HG03097 (cell line): ENCODE results near the gene MAPK14.

Experiments used
- ATAC-seq: cut with Tn5 transposase; IDR thresholded peaks from one replicate; pipeline ENCODE4 v1.9.1; 2021; ENCODE audit not compliant: unreplicated experiment, low FRiP score

MAPK14 gene

DNA sequence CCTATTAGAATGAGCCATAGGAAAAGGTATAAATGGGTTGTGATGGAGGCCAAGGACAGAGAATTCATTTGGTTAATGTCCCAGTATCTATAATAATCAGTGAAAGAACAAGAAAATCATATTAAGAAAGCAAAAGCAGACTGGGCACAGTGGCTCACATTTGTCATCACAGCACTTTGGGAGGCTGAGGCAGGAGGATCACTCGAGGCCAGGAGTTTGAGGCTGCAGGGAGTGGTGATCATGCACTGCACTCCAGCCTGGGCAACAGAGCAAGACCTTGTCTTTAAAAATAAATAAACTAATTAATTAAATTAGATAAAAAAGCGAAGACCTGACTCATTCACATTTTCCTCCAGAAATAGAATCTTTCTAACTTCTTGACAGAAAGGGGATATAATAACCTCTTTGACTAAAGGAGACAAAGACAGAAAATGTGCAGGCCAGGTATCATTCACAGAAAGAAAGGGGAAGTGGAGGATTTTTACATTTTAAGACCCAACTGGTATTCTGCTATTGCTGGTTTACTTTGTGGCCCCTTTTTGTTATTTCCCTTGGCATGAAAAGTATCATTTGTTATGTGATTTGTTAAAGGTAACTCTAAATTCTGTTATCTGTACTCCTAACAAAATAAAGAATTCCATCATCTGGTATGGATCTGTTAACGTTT is 70.8 kb downstream of the MAPK14 start:
- ATAC-seq: no peak

DNA sequence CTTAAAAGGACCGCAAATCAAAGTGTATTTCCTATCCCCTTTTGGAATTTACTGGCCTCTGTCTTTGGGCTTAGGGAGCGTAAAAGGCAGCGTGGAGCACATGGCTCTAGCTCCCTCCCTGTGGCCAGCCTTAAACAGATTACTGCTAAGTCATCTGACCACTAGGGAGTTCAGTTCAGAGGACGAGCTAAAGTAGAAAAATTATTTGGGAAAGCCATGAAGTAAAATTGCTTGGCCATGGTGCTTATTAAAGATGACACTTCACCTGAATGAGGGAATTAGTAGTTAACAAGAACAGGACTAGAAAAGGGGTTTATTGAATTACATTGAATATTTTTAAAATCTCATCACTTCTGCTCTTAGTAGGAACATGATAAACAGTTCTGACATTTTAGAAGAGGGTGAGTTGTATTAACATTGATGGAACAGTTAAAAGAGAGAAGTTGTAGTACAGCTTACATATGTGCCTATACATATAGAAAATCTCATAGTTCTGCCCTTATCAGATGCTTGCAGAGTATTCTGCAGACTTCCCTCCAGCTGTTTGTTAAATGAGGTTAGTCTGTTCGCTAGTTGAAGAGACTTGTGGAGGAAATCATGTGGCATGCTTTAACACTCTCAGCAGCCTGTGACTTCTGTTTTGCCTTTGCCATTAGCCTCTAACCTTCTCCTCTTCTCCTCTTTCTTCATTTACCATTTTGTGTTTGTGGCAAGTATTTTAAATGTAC is 71.5 kb downstream of the MAPK14 start:
- no peak for ATAC-seq

DNA sequence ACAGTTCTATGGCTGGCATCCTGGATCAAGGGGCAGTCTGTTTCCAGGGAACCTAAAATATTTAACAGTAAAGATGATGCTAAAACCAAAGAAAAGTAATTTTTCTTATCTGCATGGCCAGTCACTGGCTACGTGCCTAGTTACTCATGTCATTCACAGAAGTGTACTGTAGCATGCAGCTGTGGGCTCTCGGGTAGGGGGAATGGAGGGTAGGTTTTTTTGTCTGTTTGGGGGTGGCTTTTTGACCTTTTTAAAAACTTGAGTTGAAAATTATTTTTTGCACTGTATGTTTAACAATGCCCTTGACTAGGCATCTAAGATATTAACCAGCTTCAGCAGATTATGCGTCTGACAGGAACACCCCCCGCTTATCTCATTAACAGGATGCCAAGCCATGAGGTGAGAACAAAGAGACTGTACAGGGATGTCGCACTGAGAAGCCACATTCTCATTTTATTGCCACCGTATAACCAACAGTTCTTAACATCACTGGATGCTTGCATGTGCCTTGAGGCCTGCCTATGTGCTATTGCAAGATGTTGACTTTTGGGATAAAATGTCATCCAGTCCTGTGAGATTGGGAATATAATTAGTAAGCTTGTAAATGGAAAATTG is 72.4 kb downstream of the MAPK14 start:
- no peak for ATAC-seq

DNA sequence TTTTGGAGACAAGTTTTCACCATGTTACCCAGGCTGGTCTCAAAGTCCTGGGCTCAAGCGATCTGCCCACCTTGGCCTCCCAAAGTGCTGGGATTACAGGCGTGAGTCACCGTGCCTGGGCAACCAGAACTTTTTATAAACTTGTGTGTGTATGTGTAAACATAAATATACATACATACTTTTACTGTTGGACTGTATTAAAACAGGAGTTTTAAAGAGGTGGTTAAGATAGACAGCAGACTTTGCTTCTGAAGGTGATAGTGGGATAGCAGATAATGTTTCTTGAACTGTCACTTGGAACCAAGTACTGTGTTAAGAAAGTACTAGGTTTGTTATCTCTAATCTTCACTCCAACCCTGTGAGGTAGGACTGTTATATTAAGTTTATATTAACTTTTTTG is 74.1 kb downstream of the MAPK14 start:
- no peak for ATAC-seq

DNA sequence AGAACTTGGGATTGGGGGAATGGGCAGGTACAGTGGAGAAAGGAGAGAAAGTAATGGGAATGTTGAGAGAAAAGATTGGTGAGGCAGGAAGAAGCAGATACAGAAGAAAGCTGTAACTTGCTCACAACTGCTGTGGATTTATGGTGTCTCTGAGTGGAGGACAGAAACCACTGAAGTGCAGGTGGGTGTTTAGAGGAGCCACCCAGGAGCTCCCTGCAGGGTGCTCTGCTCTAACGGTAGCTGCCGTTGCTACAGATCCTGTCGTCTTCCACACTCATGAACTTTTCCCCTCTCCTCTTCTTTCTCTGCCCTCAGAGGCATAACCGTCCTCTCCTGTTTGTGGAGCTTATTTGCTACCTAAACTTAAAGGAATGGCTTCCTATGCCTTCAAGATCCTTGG is 75.2 kb downstream of the MAPK14 start:
- ATAC-seq: no peak

DNA sequence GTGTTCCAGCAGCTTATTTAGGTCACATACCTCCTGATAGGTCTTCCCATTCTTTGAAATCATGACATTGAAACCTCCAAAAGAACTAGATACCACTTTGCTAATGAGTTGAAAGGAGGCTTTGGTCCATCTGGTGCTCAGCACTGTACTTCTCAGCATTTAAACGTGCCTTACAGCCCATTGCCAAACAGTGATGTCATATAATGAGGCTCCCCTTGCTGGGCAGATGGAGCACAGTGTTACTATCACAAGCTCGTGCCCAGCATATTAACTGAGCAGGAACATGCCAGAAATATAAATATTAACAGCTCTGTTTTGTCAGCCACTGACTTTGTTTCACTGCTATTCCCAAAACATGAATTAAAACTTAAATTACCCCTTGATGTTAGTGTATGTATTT is 77.2 kb downstream of the MAPK14 start:
- no peak for ATAC-seq

DNA sequence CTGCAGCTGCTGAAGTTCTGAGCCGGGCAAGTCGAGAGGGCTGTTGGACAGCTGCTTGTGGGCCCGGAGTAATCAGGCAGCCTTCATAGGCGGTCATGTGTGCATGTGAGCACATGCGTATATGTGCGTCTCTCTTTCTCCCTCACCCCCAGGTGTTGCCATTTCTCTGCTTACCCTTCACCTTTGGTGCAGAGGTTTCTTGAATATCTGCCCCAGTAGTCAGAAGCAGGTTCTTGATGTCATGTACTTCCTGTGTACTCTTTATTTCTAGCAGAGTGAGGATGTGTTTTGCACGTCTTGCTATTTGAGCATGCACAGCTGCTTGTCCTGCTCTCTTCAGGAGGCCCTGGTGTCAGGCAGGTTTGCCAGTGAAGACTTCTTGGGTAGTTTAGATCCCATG is 81.5 kb downstream of the MAPK14 start:
- ATAC-seq: no peak

DNA sequence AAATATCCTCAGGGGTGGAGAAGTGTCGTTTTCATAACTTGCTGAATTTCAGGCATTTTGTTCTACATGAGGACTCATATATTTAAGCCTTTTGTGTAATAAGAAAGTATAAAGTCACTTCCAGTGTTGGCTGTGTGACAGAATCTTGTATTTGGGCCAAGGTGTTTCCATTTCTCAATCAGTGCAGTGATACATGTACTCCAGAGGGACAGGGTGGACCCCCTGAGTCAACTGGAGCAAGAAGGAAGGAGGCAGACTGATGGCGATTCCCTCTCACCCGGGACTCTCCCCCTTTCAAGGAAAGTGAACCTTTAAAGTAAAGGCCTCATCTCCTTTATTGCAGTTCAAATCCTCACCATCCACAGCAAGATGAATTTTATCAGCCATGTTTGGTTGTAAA is 82.4 kb downstream of the MAPK14 start:
- ATAC-seq: no peak

DNA sequence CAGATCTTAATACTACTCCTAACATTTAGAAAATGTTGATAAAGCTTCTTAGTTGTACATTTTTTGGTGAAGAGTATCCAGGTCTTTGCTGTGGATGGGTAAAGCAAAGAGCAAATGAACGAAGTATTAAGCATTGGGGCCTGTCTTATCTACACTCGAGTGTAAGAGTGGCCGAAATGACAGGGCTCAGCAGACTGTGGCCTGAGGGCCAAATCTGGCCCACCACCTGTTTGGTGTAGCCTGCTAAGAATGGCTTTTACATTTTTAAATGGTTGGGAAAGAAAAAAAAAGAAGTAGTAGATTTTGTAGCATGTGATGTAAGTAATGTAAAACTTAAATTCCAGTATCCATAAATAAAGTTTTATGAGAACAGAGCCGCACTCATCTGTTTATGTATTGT is 83.3 kb downstream of the MAPK14 start:
- ATAC-seq: no peak

DNA sequence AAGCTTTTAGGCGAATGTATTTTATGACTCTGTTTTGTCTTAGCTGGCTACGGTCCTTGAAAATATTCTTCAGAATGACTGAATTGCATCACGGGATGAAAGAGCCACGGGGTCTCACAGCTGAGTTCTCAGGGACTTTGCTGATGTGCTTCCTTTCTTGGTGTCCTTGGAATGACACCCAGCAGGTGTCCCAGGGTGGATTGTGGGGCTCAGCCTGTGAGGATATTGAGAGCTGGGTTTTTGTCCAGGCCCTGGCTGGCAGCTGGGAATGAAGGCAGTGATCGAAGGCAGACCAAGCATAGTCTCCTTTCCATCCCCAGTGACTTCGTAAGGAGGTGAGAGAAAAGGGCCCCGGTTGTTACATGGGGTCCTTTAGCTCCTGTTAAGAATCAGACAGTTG is 83.9 kb downstream of the MAPK14 start:
- no peak for ATAC-seq

DNA sequence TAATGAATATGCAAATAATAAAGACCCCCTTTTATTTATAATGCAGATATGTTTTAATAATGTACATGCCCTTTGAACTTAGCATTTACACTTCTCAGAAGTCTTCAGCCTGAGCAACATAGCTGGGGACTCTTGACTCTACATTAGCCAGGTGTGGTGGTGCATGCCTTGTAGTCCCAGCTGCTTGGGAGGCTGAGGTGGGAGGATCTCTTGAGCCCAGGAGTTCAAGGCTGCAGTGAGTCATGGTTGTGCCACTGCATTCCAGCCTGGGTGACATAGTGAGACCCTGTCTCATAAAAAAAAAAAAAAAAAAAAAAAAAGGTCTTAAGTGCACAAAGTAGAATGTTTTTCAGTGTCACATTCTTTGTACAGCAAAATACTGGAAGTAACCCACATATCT is 85.4 kb downstream of the MAPK14 start:
- ATAC-seq: no peak

DNA sequence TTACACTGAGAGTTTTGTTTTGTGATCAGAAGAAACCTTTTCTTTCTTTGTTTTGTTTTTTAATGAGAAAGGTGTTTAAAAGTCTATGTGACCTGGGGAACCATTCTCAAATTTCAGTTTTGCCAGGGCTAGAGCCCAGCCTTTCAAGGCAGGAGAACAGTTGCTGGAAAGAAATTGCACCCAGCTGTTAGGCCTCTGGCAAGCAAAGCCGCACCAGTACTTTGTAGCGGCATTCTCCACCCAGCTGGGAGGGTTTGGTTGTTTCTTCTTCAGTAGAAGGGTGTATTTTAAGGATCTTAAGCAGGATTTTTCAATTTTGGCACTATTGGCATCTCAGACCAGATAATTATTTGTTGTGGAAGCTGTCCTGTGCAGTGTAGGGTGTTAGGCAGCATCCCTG is 86.1 kb downstream of the MAPK14 start:
- no peak for ATAC-seq

DNA sequence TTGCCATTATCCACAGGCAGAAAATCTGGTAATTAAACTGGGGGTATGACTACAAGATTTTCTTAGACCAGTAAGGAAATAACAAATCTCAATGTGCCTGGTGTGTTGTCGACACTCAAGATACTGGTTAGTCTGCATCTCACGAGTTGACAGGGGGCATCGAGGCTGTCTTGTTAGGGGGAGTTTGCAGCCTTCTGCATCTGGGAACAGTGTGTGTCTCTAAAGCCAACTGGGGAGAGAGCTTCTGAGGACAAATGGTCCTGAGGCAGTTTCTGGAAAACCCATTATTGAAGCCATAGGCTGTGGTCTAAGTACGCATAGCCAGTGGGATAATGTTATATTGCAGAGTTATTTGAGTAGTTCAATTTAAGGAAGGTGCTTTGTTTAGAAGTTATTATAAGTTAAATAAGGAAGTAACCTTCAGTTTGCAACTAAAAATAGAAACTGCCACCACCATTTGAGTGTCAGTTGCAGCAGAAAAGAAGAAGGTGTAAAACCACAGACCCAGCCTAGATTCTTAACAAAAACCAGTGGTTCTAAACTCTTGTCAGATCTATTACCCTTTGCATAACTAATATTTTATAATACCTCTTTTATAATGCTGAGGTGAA is 87.3 kb downstream of the MAPK14 start:
- no peak for ATAC-seq

DNA sequence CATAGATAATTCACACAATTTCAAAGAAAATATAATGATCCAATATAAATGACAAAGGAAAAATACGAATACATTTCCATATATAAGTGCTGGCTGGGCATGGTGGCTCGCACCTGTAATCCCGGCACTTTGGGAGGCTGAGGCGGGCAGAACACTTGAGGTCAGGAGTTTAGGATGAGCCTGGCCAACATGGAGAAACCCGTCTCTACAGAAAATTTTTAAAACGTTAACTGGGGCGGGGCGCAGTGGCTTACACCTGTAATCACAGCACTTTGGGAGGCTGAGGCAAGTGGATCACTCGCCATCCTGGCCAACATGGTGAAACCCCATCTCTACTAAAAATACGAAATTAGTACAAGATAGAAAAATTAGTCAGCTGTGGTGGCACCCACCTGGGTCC is 87.8 kb downstream of the MAPK14 start:
- no peak for ATAC-seq

DNA sequence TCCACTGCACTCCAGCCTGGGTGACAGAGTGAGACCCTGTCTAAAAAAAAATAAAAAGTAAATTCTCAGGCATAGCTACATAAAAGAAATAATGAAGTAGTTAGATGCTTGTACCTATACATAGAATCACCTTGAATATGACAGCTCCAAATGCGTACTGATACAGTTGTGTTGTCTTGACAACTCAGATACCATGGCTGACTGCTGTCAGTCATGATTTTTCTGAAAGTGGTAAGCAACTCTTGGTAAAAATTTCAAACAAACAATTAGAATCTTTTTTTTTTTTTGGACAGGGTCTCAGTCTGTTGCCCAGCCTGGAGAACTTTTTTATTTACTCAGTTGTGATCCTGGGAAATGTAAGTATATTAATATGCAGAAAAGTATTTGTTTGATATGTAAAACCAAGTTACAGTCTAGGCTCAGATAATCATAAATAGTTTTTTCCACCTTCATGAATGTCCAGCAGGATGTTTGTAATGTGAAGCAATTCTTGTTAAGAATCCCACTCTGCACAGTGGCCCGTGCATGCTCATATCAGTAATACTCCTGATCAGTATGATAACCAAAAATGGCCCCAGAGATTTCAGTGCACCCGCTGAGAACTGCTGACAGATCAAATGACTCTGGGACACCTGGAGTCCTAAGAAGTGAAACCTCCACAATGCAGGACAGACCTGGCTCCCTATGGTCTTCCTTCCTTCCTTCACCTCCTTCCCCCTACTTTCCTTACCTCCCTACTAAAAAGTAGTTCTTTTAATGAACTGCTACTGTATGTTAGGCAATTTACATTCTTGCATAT is 88.7 kb downstream of the MAPK14 start:
- no peak for ATAC-seq

DNA sequence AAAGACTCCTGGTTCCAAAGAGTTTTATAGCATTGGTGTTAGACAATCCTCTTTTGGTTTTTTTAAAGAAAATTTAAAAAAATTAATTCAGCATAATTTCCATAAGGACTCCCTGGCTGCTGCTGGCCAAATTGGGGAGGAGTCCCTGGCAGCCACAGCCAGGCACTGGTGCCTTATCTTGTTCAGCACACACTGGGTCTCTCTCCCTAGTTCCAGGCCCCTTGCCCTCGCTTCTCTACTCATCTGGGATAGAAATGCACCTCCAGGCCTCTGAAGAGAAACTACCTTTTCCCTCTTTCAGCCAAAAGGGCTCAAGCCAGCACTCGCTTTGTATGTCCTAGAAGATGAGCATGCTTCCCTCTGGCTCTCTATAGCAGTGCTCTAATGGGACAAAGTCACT is 89.3 kb downstream of the MAPK14 start:
- no peak for ATAC-seq

DNA sequence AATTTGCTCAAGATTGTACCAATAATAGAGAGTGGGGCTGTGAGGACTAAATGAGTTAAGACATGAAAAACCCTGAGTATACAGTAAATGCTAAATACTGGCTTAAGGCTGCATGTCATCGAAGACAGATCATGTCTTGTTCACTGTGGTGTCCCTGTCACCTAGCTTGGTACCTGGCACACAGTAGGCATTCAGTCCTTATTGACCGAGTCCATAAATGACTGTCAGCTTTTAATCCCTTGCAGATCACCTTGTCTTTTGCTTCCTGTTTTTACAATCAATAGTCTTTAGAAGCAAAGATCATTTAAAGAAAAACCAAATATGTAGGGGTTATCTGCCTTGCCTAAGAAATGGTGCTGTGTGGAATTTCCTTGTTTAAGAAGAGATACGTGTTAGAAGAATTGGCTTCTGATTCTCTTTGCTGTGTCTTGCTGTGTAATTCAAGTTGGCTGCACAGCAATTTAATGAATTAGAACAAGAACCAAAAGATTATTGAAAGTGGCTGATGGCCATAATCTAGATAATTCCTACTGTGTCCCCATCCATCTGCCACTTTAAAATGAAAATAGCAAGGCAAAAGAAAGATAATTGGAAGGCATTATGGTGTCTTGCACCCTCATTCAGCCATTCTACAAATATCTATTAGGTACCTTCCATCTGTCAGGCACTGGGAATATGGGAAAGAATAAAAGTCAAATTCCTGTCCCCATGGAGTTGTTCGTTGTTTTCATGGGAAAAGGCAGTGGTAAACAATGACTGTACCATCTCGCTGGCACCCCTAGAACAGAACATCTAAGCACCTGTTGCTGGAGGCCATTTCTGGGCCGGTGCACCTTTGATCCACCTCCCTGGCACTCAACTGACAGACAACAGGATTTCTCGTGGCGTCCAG is 90.3 kb downstream of the MAPK14 start:
- ATAC-seq: no peak

DNA sequence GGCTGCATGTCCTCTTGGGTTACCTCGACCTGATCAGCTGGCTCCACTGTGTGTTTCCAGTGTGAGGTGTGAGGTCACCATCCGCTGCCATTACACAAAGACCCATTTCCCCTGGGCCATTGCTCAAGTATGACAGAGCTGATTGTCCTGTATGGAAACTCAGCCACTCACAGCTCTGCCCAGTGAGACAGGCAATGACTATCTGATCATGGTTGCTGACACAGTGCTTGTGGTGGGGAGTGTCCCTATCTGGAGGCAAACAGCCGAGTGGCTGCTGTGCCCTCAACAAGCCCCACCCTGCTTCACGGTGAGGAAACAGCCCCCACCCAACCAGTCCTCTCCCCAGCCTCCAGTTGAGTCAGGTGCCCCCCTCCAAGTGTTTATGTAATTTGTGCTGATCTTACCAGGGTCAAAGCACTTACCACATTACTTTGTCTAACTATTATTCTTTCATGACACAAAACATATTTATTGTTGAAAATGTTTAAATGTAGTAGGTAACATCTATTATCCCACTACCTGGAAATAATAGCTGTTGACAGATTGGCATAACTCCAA is 91.0 kb downstream of the MAPK14 start:
- no peak for ATAC-seq

DNA sequence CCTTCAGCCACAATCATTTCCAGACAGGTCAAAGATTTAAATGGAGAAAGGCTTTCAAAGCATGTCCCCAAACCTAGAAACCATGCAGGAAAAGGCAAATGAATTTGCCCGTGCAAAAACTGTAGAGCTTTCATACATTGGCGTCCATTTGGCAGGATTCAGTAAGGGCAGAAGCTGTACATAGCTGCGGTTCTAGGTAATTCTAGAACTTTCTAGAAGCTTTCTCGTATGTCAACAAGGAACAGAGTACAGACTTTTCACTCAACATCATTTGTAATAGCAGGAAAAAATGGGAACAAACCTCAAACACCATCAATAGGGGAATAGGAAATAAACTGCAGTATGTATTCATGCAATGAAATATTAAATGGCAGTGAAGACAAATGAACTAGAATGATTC is 91.6 kb downstream of the MAPK14 start:
- no peak for ATAC-seq

DNA sequence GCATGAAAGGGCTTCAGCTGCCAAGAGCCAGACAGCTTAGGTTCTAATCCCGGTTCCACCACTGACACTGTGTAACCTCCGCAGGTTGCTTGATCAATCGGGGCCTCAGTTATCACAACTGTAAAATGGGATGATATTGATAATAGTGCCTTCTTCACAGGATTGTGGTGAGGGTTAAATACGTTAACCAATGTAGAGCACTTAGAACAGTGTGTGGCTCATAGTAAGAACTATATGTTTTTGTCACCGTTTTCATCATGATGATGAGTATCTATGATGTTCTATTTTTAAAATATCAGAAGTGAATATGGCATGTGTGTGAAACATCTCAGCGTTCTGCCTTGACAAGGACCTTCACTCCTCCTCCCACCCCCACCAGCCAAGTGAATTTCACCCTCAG is 92.4 kb downstream of the MAPK14 start:
- no peak for ATAC-seq
